Keratinocyte (primary cell): ENCODE results near the gene LSM14A. TPM values are rescaled to one million over a fixed set of nuclear protein-coding genes. Genes with fewer than 3 reads are reported as not detected.

Experiments used
- DNase-seq: peaks from one replicate; pipeline ENCODE4 v3.0.0-alpha.2; 2011; ENCODE audit warnings: low read depth, missing footprints, low spot score
- FAIRE-seq: peaks from 2 replicates; lab custom pipeline; 2011; peaks lifted over from hg19 to GRCh38; lab: Jason Lieb, UNC
- H2AFZ ChIP-seq: 2 replicates; pipeline ENCODE4 v1.6.0; 2012; ENCODE audit warnings: low read length, control low read depth, inconsistent platforms; ENCODE audit not compliant: control insufficient read depth
- H3K27ac ChIP-seq: 2 replicates; pipeline ENCODE4 v1.5.1; 2011; ENCODE audit warnings: low read length; ENCODE audit not compliant: control insufficient read depth, insufficient read depth
- H3K27me3 ChIP-seq: 3 replicates; pipeline ENCODE4 v1.6.0; 2011; ENCODE audit warnings: low read length; ENCODE audit not compliant: control insufficient read depth, insufficient read depth; ENCODE audit errors: extremely low read depth
- H3K36me3 ChIP-seq, 2 experiments: 2 replicates in 1 of 2; 3 replicates in 1 of 2; pipeline ENCODE4 v1.5.1; 2011; ENCODE audit warnings: low read length in 2 of 2, mild to moderate bottlenecking in 1 of 2; ENCODE audit not compliant: control insufficient read depth in 2 of 2, insufficient read depth in 2 of 2; ENCODE audit errors: extremely low read depth in 1 of 2
- H3K4me1 ChIP-seq: 3 replicates; pipeline ENCODE4 v1.5.1; 2011; ENCODE audit warnings: low read length; ENCODE audit not compliant: control insufficient read depth, insufficient read depth; ENCODE audit errors: extremely low read depth
- H3K4me2 ChIP-seq: 3 replicates; pipeline ENCODE4 v1.6.0; 2011; ENCODE audit warnings: low read depth, low read length; ENCODE audit not compliant: control insufficient read depth, insufficient read depth; ENCODE audit errors: extremely low read depth
- H3K4me3 ChIP-seq, 3 experiments: fragments of 200-600 bp in 1 of 3; sonication (generic) in 1 of 3; 2 replicates in 2 of 3; 3 replicates in 1 of 3; pipeline ENCODE4 v1.5.1; 2011 to 2016; ENCODE audit warnings: low read length in 3 of 3, mild to moderate bottlenecking in 3 of 3, control low read depth in 2 of 3, inconsistent platforms in 1 of 3, low read depth in 1 of 3, mixed read lengths in 1 of 3, mixed run types in 1 of 3, moderate library complexity in 1 of 3; ENCODE audit not compliant: control insufficient read depth in 2 of 3, insufficient read depth in 2 of 3; ENCODE audit errors: extremely low read depth in 1 of 3
- H3K79me2 ChIP-seq: 2 replicates; pipeline ENCODE4 v1.6.0; 2012; ENCODE audit warnings: low read length; ENCODE audit not compliant: control insufficient read depth, insufficient read depth
- H3K9ac ChIP-seq: 3 replicates; pipeline ENCODE4 v1.6.0; 2011; ENCODE audit warnings: low read length; ENCODE audit not compliant: control insufficient read depth, insufficient read depth; ENCODE audit errors: extremely low read depth
- H3K9me1 ChIP-seq: 3 replicates; pipeline ENCODE4 v1.6.0; 2011; ENCODE audit warnings: low read length; ENCODE audit not compliant: control insufficient read depth, insufficient read depth; ENCODE audit errors: extremely low read depth
- H3K9me3 ChIP-seq: 2 replicates; pipeline ENCODE4 v1.5.1; 2012; ENCODE audit warnings: low read depth, low read length; ENCODE audit not compliant: control insufficient read depth
- H4K20me1 ChIP-seq: 3 replicates; pipeline ENCODE4 v1.6.0; 2011; ENCODE audit warnings: low read length; ENCODE audit not compliant: control insufficient read depth, insufficient read depth; ENCODE audit errors: extremely low read depth
- CTCF ChIP-seq, 3 experiments: IDR thresholded peaks in 1 of 3; conservative IDR thresholded peaks in 1 of 3; optimal IDR thresholded peaks in 1 of 3; 2 replicates in 2 of 3; 3 replicates in 1 of 3; pipeline versions ENCODE3 to v1.5.1; 2011; ENCODE audit warnings: low read length in 3 of 3, mild to moderate bottlenecking in 3 of 3, moderate library complexity in 2 of 3, control low read depth in 1 of 3, inconsistent platforms in 1 of 3; ENCODE audit not compliant: insufficient read depth in 2 of 3; ENCODE audit errors: extremely low read depth in 1 of 3
- EZH2 ChIP-seq: IDR thresholded peaks from one replicate; pipeline ENCODE4 v1.6.1; 2012; ENCODE audit warnings: inconsistent platforms, mild to moderate bottlenecking, low read length, moderate library complexity
- dilution Hi-C: fragments of 300-500 bp; cut with MboI; formaldehyde crosslinking; loops from one replicate; pipeline ENCODE4 v1.7.0; 2020; ENCODE audit warnings: low sequenced_read_pairs; ENCODE audit not compliant: extremely low pct_ligation_motif_present
- polyA plus RNA-seq, 5 experiments: library from polyadenylated mRNA; depleted of rRNA in 3 of 5; stranded (reverse) in 3 of 5; stranded (forward) in 1 of 5; unstranded in 1 of 5; fragments of >200 nt; gene quantifications; 1 replicate in 1 of 5; 2 replicates in 3 of 5; 3 replicates in 1 of 5; pipeline versions ENCODE4 v1.2.1 to v1.2.3, GENCODE V29; 2011 to 2012; ENCODE audit warnings: missing spikeins in 2 of 5, low read depth in 1 of 5, low replicate concordance in 1 of 5

Gene LSM14A
- polyA plus RNA-seq, 1 donor (not counting 4 experiments of a cell fraction or from before 2014, with no cell fraction given): 103 TPM

GRCh38 chr19:34179066-34179465 lies 6.8 kb downstream of the LSM14A start:
- H3K36me3 ChIP-seq: peaks cover 2 to 3% of the 10 kb centered on the region in 2 experiments
- no peak overlapping the region for H3K9ac ChIP-seq
- H3K9me1 ChIP-seq: peaks cover 3% of the 10 kb centered on the region
- FAIRE-seq (no peak), DNase-seq (no peak)
- no peak overlapping the region for H3K27ac ChIP-seq
- H2AFZ ChIP-seq: no peak overlapping the region
- no peaks in the 10 kb centered on the region for H3K27me3 ChIP-seq
- peaks cover 17% of the 10 kb centered on the region for H4K20me1 ChIP-seq
- H3K79me2 ChIP-seq: peaks cover 99% of the 10 kb centered on the region
- no peak overlapping the region for H3K4me2 ChIP-seq
- H3K4me1 ChIP-seq: peaks cover 34% of the 10 kb centered on the region
- dilution Hi-C loops: no loop called here
- H3K4me3 ChIP-seq: no peak overlapping the region
- H3K9me3 ChIP-seq: no peaks in the 10 kb centered on the region
- TF ChIP-seq EZH2: no peak
- TF ChIP-seq CTCF (optimal IDR thresholded peaks at IDR 0.05 in 1 of 3, IDR thresholded peaks at IDR 0.05 in 1 of 3, conservative IDR thresholded peaks at IDR 0.05 in 1 of 3; ENCODE audit: extremely low read depth in 1 of 3, insufficient read depth in 2 of 3, low read length in 3 of 3): no peak

DNA sequence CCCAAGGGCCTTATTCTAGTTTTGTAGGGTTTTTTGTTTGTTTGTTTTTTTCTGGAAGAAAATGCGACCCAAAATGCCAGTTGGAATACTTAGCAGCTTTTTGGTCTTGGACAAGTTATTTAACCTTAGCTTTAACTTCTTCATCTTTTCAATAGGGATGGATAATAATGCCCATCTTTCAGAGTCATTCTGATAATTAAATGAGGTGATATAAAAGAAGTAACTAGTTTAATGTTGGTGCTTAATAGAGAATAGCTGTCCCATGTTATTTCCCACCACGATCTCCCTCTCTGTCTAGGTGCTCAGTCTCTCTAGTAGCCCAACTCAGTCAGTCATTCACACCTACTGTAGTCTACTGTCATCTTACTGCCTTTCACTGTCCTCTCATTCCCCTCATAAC lies 8.0 kb downstream of the LSM14A start:
- Histone ChIP-seq H3K27me3 (no peaks in the 10 kb centered on the region), H3K79me2 (peaks cover 99% of the 10 kb centered on the region), H3K9me3 (no peaks in the 10 kb centered on the region), H3K4me3 (no peak overlapping the region), H3K36me3 (peaks cover 2 to 3% of the 10 kb centered on the region in 2 experiments), H3K27ac (no peak overlapping the region), H4K20me1 (peaks cover 19% of the 10 kb centered on the region), H3K4me2 (no peak overlapping the region), H3K9ac (no peak overlapping the region), H3K9me1 (peaks cover 3% of the 10 kb centered on the region), H2AFZ (no peak overlapping the region), H3K4me1 (peaks cover 34% of the 10 kb centered on the region)
- TF ChIP-seq CTCF (optimal IDR thresholded peaks at IDR 0.05 in 1 of 3, IDR thresholded peaks at IDR 0.05 in 1 of 3, conservative IDR thresholded peaks at IDR 0.05 in 1 of 3; ENCODE audit: extremely low read depth in 1 of 3, insufficient read depth in 2 of 3, low read length in 3 of 3) (no peak), EZH2 (no peak)
- DNase-seq (no peak), FAIRE-seq (no peak)
- dilution Hi-C loops: no loop called here
